Measurements from ENCODE around the gene BCL2L11. TPM values are rescaled to one million over a fixed set of nuclear protein-coding genes. Genes with fewer than 3 reads are reported as not detected.

Gene BCL2L11
- total and polyA plus RNA-seq, 9 donors = 11.6 to 34.7 (median 20.2) TPM

DNA sequence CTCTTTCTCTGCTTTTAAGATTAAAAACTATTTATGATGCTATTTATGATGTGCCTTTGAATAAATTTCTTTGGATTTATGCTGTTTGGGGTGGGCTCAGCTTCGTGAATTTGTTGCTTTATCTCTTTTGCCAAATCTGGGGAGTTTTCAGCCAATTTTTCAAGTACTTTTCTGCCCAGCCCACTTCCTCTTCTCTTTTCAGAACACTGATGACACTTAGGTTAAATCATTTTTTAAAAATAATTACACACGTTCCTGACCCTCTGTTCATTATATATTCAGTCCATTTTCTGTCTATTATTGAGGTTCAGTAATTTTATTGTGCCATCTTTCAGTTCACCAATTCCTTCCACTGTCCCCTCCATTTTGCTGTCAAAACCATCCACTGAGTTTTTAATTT, 14.8 kb upstream of the BCL2L11 start:
- TF ChIP-seq EP300 (IDR thresholded peaks at IDR 0.05) (no peak), POLR2A (IDR thresholded peaks at IDR 0.05) (no peak)
- TF ChIP-seq, protein P1, sequence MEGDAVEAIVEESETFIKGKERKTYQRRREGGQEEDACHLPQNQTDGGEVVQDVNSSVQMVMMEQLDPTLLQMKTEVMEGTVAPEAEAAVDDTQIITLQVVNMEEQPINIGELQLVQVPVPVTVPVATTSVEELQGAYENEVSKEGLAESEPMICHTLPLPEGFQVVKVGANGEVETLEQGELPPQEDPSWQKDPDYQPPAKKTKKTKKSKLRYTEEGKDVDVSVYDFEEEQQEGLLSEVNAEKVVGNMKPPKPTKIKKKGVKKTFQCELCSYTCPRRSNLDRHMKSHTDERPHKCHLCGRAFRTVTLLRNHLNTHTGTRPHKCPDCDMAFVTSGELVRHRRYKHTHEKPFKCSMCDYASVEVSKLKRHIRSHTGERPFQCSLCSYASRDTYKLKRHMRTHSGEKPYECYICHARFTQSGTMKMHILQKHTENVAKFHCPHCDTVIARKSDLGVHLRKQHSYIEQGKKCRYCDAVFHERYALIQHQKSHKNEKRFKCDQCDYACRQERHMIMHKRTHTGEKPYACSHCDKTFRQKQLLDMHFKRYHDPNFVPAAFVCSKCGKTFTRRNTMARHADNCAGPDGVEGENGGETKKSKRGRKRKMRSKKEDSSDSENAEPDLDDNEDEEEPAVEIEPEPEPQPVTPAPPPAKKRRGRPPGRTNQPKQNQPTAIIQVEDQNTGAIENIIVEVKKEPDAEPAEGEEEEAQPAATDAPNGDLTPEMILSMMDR (IDR thresholded peaks at IDR 0.05) = no peak
- no peaks in the 10 kb centered on the region for H3K27me3 ChIP-seq
- H3K36me3 ChIP-seq = no peaks in the 10 kb centered on the region
- no peak for DNase-seq
- H3K4me1 ChIP-seq (ENCODE audit: insufficient read depth) = no peaks in the 10 kb centered on the region
- 51 to 63% (median 55%) methylated on average over 2 of the region's 2 CpGs for WGBS, 3 donors
- intact Hi-C loops (cut with DNase I) = no loop called here
- H3K9me3 ChIP-seq = peaks cover 0 to 3% of the 10 kb centered on the region in 2 donors
- no peak overlapping the region for H3K4me3 ChIP-seq
- H3K27ac ChIP-seq = no peak overlapping the region

DNA sequence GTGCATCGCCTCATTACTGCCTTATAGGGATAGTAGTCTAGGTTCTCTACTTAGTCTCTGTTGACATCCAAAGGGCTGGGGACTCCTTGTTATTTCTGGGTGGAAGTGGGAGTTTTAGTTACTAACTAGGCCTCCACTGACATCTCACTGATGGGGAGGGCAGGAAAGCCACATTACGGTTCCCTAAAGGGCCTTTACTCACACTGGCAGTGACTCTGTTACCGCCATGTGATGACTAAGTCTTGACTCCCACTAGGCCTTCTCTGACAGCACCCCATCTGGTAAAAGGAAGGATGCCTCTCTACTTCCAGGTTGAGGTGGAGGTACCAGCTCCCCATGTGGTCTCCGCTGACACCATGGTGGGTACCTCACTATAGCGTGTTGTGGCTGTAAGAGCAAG, 14.0 kb upstream of the BCL2L11 start:
- H3K4me3 ChIP-seq = no peak overlapping the region
- peaks cover 0 to 3% of the 10 kb centered on the region in 2 donors for H3K9me3 ChIP-seq
- intact Hi-C loops (cut with DNase I) = no loop called here
- WGBS, 3 donors = 93 to 94% (median 93%) methylated on average over 5 of the region's 5 CpGs
- H3K27me3 ChIP-seq = no peaks in the 10 kb centered on the region
- no peaks in the 10 kb centered on the region for H3K4me1 ChIP-seq (ENCODE audit: insufficient read depth)
- no peak overlapping the region for H3K27ac ChIP-seq
- H3K36me3 ChIP-seq = no peaks in the 10 kb centered on the region
- no peak for DNase-seq
- TF ChIP-seq EP300 (IDR thresholded peaks at IDR 0.05) = no peak
- TF ChIP-seq, protein P1 (IDR thresholded peaks at IDR 0.05) = no peak
- no peak for TF ChIP-seq POLR2A (IDR thresholded peaks at IDR 0.05)

DNA sequence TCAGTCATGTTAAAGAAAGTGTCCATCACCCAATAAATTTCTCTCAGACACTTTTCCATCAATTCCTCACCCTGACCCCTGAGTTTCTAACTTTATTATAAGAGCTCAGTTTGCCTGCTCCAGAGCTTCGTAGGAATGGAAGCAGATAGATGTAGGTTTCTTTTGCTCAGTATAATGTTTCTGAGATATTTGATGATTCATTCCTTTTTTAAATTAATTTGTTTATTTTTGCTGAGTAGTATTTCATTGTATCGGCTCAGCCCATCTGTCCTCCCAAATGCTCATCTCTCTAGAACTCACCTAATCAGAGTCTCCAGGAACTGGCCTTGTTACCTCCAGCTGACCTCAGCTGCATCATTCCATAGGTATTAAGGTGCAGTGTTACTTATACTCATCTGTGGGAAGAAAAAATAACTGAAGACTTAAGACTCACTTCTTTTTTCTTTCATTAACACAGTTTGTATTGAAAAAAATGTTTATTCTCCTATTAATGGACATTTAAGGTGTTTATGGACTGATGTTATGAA, 11.9 kb upstream of the BCL2L11 start:
- peaks cover 0 to 3% of the 10 kb centered on the region in 2 donors for H3K9me3 ChIP-seq
- intact Hi-C loops (cut with DNase I) = no loop called here
- H3K27me3 ChIP-seq = no peaks in the 10 kb centered on the region
- H3K4me1 ChIP-seq (ENCODE audit: insufficient read depth) = no peaks in the 10 kb centered on the region
- DNase-seq = no peak
- TF ChIP-seq, protein P1 (IDR thresholded peaks at IDR 0.05) = no peak
- no peaks in the 10 kb centered on the region for H3K36me3 ChIP-seq
- no peak overlapping the region for H3K4me3 ChIP-seq
- no peak overlapping the region for H3K27ac ChIP-seq
- WGBS, 3 donors = 74 to 88% (median 79%) methylated on average over 2 of the region's 2 CpGs

DNA sequence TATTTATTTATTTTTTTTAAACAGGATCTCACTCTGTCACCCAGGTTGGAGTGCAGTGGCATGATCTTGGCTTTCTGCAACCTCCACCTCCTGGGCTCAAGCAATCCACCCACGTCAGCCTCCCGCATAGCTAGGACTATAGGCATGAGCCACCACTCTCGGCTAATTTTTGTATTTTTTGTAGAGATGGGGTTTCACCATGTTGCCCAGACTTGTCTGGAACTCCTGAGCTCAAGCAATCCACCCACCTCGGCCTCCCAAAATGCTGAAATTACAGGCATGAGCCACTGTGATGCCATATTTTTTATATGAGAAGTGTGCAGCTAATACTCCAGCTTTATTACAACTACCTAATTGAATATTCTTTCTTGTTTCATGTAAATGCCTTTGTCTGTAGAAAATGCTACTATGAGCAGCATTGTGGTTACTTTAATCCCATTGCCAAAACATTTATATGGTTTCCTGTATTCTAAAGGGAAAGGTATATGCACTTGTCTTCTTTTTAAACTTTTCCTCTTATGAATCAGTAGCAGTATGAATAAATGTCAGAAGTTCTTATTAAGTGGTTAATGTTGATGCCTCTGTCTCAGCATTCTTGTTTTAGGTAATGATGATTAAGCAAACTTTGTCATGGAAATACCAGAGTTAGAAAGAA, 9.5 kb upstream of the BCL2L11 start:
- no peak for DNase-seq
- H3K27me3 ChIP-seq = no peaks in the 10 kb centered on the region
- WGBS, 3 donors = 88 to 91% (median 89%) methylated on average over 4 of the region's 4 CpGs
- no peak overlapping the region for H3K27ac ChIP-seq
- H3K4me1 ChIP-seq (ENCODE audit: insufficient read depth) = no peaks in the 10 kb centered on the region
- TF ChIP-seq, protein P1 (IDR thresholded peaks at IDR 0.05) = no peak
- TF ChIP-seq POLR2A (IDR thresholded peaks at IDR 0.05) (no peak), EP300 (IDR thresholded peaks at IDR 0.05) (no peak)
- H3K36me3 ChIP-seq = no peaks in the 10 kb centered on the region
- H3K4me3 ChIP-seq = no peak overlapping the region
- intact Hi-C loops (cut with DNase I) = loop anchor here in 1 of 4 donors (10.0 kb wide), 1 partner anchor 554 kb away; no protein-coding TSS in a partner anchor
- peaks cover 0 to 3% of the 10 kb centered on the region in 2 donors for H3K9me3 ChIP-seq

Measured in ovary (tissue), 9 donors.